ENCODE data around the gene WBP4. TPM values are rescaled to one million over a fixed set of nuclear protein-coding genes. Genes with fewer than 3 reads are reported as not detected.

Gene WBP4
- total RNA-seq, 1 experiment from 2014 or later = 7.2 TPM

- no peak overlapping the region for H2BK12ac ChIP-seq (ENCODE audit: insufficient read length, low read depth, low read length)
- no peaks in the 10 kb centered on the region for H3K27me3 ChIP-seq (ENCODE audit: insufficient read depth, low read length)
- no peak overlapping the region for H3K4ac ChIP-seq (ENCODE audit: low read depth, low read length)
- no peak for TF ChIP-seq CTCF (conservative IDR thresholded peaks at IDR 0.05)
- no peak overlapping the region for H3T11ph ChIP-seq (ENCODE audit: low read length)
- no peak overlapping the region for H2BK5ac ChIP-seq (ENCODE audit: insufficient read length, low read length)
- H2BK15ac ChIP-seq (ENCODE audit: low read depth, low read length) = no peak overlapping the region
- Mint-ChIP-seq H3K36me3 (ENCODE audit: insufficient read depth in 1 of 3, low read depth in 3 of 3) (no peaks in the 10 kb centered on the region), H3K4me1 (peaks cover 0 to 4% of the 10 kb centered on the region in 2 experiments; a peak in 1 of 4 replicates), H3K27me3 (ENCODE audit: low read depth) (no peaks in the 10 kb centered on the region), H3K4me3 (no peak overlapping the region), H3K9me3 (peaks cover 0 to 6% of the 10 kb centered on the region in 2 experiments; a peak in 1 of 5 replicates), H3K27ac (peak overlapping the region in 1 of 3 experiments; percentile 52; a peak in 1 of 7 replicates)
- no peaks in the 10 kb centered on the region for H3K79me2 ChIP-seq (ENCODE audit: insufficient read depth, low read length)
- H3K18ac ChIP-seq (ENCODE audit: insufficient read length, low read depth, low read length) = no peak overlapping the region
- no peaks in the 10 kb centered on the region for H3K79me1 ChIP-seq (ENCODE audit: insufficient read depth, low read depth, low read length, poor library complexity, severe bottlenecking)
- no peak overlapping the region for H2AK5ac ChIP-seq (ENCODE audit: insufficient read length, low read length)
- no peak overlapping the region for H4K91ac ChIP-seq (ENCODE audit: insufficient read length, low read depth, low read length)
- no peaks in the 10 kb centered on the region for H3K9me3 ChIP-seq (ENCODE audit: control insufficient read depth, low read depth, low read length)
- no peak overlapping the region for H3K56ac ChIP-seq (ENCODE audit: insufficient read length, low read depth, low read length)
- H3K14ac ChIP-seq (ENCODE audit: insufficient read depth, low read length) = no peak overlapping the region
- no peaks in the 10 kb centered on the region for H4K20me1 ChIP-seq (ENCODE audit: control insufficient read depth, insufficient read depth, insufficient read length)
- H2AFZ ChIP-seq (ENCODE audit: low read length) = no peak overlapping the region
- WGBS (ENCODE audit: extremely low coverage, insufficient read length, low lambda C conversion rate) = no CpG with 5 or more reads among the region's 1 CpG
- no peak overlapping the region for H3K4me2 ChIP-seq (ENCODE audit: insufficient read depth, insufficient read length, low read length)
- H2BK20ac ChIP-seq (ENCODE audit: low read depth, low read length, poor library complexity, severe bottlenecking) = no peak overlapping the region
- no peaks in the 10 kb centered on the region for H3K4me1 ChIP-seq (ENCODE audit: insufficient read depth, low read length)
- DNase-seq = no peak
- no peak overlapping the region for H4K8ac ChIP-seq (replicated peaks; ENCODE audit: insufficient read length, low read depth, low read length)
- no peak overlapping the region for H4K5ac ChIP-seq (ENCODE audit: insufficient read length, low read depth, low read length)
- H3K23ac ChIP-seq (ENCODE audit: insufficient read length, low read depth, low read length) = no peak overlapping the region
- no peak overlapping the region for H3K27ac ChIP-seq (ENCODE audit: insufficient read length, low read depth, low read length)
- no peak overlapping the region for H3K9ac ChIP-seq (ENCODE audit: extremely low read depth, insufficient read length, low read length)
- no peaks in the 10 kb centered on the region for H3K23me2 ChIP-seq (ENCODE audit: insufficient read length, low read depth, low read length, poor library complexity, severe bottlenecking)
- no peak overlapping the region for H2BK120ac ChIP-seq (ENCODE audit: low read depth, low read length, poor library complexity, severe bottlenecking)
These were observed 37.5 kb downstream of the WBP4 start for GRCh38 chr13:41098761-41099160.
